Neural crest cell (in vitro differentiated cells): ENCODE measurements around the gene MEIS3. TPM values are rescaled to one million over a fixed set of nuclear protein-coding genes. Genes with fewer than 3 reads are reported as not detected.
A peak's percentile ranks its signal among the peaks of the same experiment; 100 is the strongest.

ENCODE experiments used
- DNase-seq: peaks from one replicate; pipeline ENCODE4 v3.0.0; 2021; ENCODE audit warnings: low read depth, mixed read lengths, low spot score
- H3K27ac Mint-ChIP-seq: one replicate; pipeline ENCODE4 v1.8.0; 2021; ENCODE audit warnings: mild to moderate bottlenecking, mixed read lengths; ENCODE audit not compliant: unreplicated experiment
- H3K27me3 Mint-ChIP-seq: 2 replicates; pipeline ENCODE4 v1.8.0; 2021; ENCODE audit warnings: low read depth, mild to moderate bottlenecking, mixed read lengths
- H3K36me3 Mint-ChIP-seq: 2 replicates; pipeline ENCODE4 v1.8.0; 2021; ENCODE audit warnings: low read depth, mild to moderate bottlenecking, mixed read lengths
- H3K4me1 Mint-ChIP-seq: 2 replicates; pipeline ENCODE4 v1.8.0; 2021; ENCODE audit warnings: mixed read lengths
- H3K4me3 Mint-ChIP-seq: one replicate; pipeline ENCODE4 v1.8.0; 2021; ENCODE audit warnings: mild to moderate bottlenecking, mixed read lengths
- H3K9me3 Mint-ChIP-seq: 2 replicates; pipeline ENCODE4 v1.8.0; 2021; ENCODE audit warnings: mixed read lengths
- CTCF ChIP-seq: fragments of 200-600 bp; sonication (generic); conservative IDR thresholded peaks from 2 replicates; pipeline ENCODE4 v1.5.0; 2021; ENCODE audit warnings: antibody characterized with exemption, mild to moderate bottlenecking
- total RNA-seq: library from RNA; stranded (reverse); gene quantifications from 2 replicates; pipeline ENCODE4 v1.2.1, GENCODE V29; 2021

The MEIS3 gene
- total RNA-seq, 1 donor from 2014 or later: 99.9 TPM

GRCh38 chr19:47447470-47448359 lies 28.4 kb upstream of the MEIS3 start:
- H3K4me1 Mint-ChIP-seq: peaks cover 22% of the 10 kb centered on the region
- H3K27ac Mint-ChIP-seq: no peak overlapping the region
- TF ChIP-seq CTCF: no peak
- H3K9me3 Mint-ChIP-seq: no peaks in the 10 kb centered on the region
- no peak overlapping the region for H3K4me3 Mint-ChIP-seq
- peaks cover 91% of the 10 kb centered on the region for H3K27me3 Mint-ChIP-seq
- DNase-seq: peak; percentile 70
- H3K36me3 Mint-ChIP-seq: no peaks in the 10 kb centered on the region

- H3K9me3 Mint-ChIP-seq: no peaks in the 10 kb centered on the region
- DNase-seq: no peak
These were observed 27.5 kb upstream of the MEIS3 start for GRCh38 chr19:47446534-47447469.

GRCh38 chr19:47445937-47446402 lies 26.6 kb upstream of the MEIS3 start:
- no peaks in the 10 kb centered on the region for H3K9me3 Mint-ChIP-seq
- H3K27ac Mint-ChIP-seq: no peak overlapping the region
- H3K27me3 Mint-ChIP-seq: peaks cover 95% of the 10 kb centered on the region
- no peak for DNase-seq
- TF ChIP-seq CTCF: no peak
- no peaks in the 10 kb centered on the region for H3K36me3 Mint-ChIP-seq
- H3K4me1 Mint-ChIP-seq: peaks cover 22% of the 10 kb centered on the region
- no peak overlapping the region for H3K4me3 Mint-ChIP-seq

More at GRCh38 chr19:47446534-47447469, 27.5 kb upstream of the MEIS3 start:
- Mint-ChIP-seq H3K36me3 (no peaks in the 10 kb centered on the region), H3K4me1 (peaks cover 22% of the 10 kb centered on the region), H3K27me3 (peaks cover 97% of the 10 kb centered on the region), H3K27ac (no peak overlapping the region), H3K4me3 (peak overlapping the region; percentile 61)
- TF ChIP-seq CTCF: no peak

- H3K27me3 Mint-ChIP-seq: peaks cover 95% of the 10 kb centered on the region
- DNase-seq: no peak
- H3K4me1 Mint-ChIP-seq: peaks cover 22% of the 10 kb centered on the region
- no peak overlapping the region for H3K4me3 Mint-ChIP-seq
- no peak for TF ChIP-seq CTCF
- no peaks in the 10 kb centered on the region for H3K36me3 Mint-ChIP-seq
- no peak overlapping the region for H3K27ac Mint-ChIP-seq
- no peaks in the 10 kb centered on the region for H3K9me3 Mint-ChIP-seq
These were observed 26.2 kb upstream of the MEIS3 start for GRCh38 chr19:47445527-47445926.

GRCh38 chr19:47444388-47444821 lies 25.1 kb upstream of the MEIS3 start:
- Mint-ChIP-seq H3K9me3 (no peaks in the 10 kb centered on the region), H3K4me3 (no peak overlapping the region), H3K27me3 (peaks cover 90% of the 10 kb centered on the region), H3K4me1 (peaks cover 22% of the 10 kb centered on the region), H3K27ac (no peak overlapping the region), H3K36me3 (no peaks in the 10 kb centered on the region)
- DNase-seq: peak; percentile 59
- no peak for TF ChIP-seq CTCF
